ENCODE measurements around the gene CELA2A. TPM values are rescaled to one million over a fixed set of nuclear protein-coding genes. Genes with fewer than 3 reads are reported as not detected.

The CELA2A gene
- total and polyA plus RNA-seq, 11 donors, result 0.76 to 1.0 (median 0.84) TPM; not detected in 6

- H3K27me3 ChIP-seq, result no peaks in the 10 kb centered on the region
- H3K9me3 ChIP-seq, result no peaks in the 10 kb centered on the region
- peaks cover 0 to 5% (median 0%) of the 10 kb centered on the region in 12 donors for H3K4me1 ChIP-seq
- no peak for ATAC-seq
- no peak for DNase-seq
- WGBS, 4 donors, result 93 to 95% (median 93%) methylated on average over 6 of the region's 6 CpGs
- no peak overlapping the region for H3K27ac ChIP-seq
- no peak overlapping the region for H3K4me3 ChIP-seq
- intact Hi-C loops (cut with DNase I), result loop anchor here in 4 of 10 donors (10.0 kb wide), 2 partner anchors 282 to 312 kb away; partner anchors contain the start of gene TMEM51 (in 2 of the 4)
- no peaks in the 10 kb centered on the region for H3K36me3 ChIP-seq
- no peak for TF ChIP-seq POLR2A (IDR thresholded peaks at IDR 0.05)
- no peak for TF ChIP-seq CTCF (IDR thresholded peaks at IDR 0.05)
Measured at GRCh38 chr1:15436881-15437442, 19.6 kb upstream of the CELA2A start.

- intact Hi-C loops (cut with DNase I), result loop anchor here in 4 of 10 donors (10.0 kb wide), 2 partner anchors 285 to 315 kb away; partner anchors contain the start of gene TMEM51 (in 2 of the 4)
- 93 to 96% (median 95%) methylated on average over 14 of the region's 14 CpGs for WGBS, 4 donors
- Histone ChIP-seq H3K4me3 (no peak overlapping the region), H3K27me3 (no peaks in the 10 kb centered on the region), H3K9me3 (no peaks in the 10 kb centered on the region), H3K36me3 (no peaks in the 10 kb centered on the region), H3K4me1 (peaks cover 0 to 4% (median 0%) of the 10 kb centered on the region in 12 donors), H3K27ac (no peak overlapping the region)
- ATAC-seq, result no peak
- no peak for DNase-seq
- TF ChIP-seq POLR2A (IDR thresholded peaks at IDR 0.05) (no peak), CTCF (IDR thresholded peaks at IDR 0.05) (no peak)
Measured at GRCh38 chr1:15439325-15439724, 17.2 kb upstream of the CELA2A start.

DNA sequence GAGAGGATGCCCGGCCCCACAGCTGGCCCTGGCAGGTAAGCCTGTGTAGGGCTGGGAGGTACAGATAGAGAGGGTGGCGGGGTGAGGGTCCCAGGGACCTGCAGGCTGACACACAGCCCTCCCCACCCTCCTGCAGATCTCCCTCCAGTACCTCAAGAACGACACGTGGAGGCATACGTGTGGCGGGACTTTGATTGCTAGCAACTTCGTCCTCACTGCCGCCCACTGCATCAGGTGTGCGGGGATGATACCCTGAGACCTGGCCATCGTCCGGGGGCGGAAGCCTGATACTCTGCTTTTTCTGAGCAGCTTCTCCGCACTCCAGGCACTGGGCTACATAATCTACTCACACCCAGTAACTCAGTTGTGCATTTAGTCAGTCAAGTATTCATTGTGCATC lies 16.2 kb upstream of the CELA2A start:
- DNase-seq (peak in 1 of 5 donors; percentile 22), ATAC-seq (no peak)
- Histone ChIP-seq H3K9me3 (no peaks in the 10 kb centered on the region), H3K4me3 (no peak overlapping the region), H3K4me1 (no peaks in the 10 kb centered on the region), H3K27me3 (no peaks in the 10 kb centered on the region), H3K36me3 (no peaks in the 10 kb centered on the region), H3K27ac (no peak overlapping the region)
- 89 to 90% (median 89%) methylated on average over 11 to 13 of the region's 13 CpGs for WGBS, 4 donors
- intact Hi-C loops (cut with DNase I), result no loop called here
- TF ChIP-seq CTCF (IDR thresholded peaks at IDR 0.05) (no peak), POLR2A (IDR thresholded peaks at IDR 0.05) (no peak)

DNA sequence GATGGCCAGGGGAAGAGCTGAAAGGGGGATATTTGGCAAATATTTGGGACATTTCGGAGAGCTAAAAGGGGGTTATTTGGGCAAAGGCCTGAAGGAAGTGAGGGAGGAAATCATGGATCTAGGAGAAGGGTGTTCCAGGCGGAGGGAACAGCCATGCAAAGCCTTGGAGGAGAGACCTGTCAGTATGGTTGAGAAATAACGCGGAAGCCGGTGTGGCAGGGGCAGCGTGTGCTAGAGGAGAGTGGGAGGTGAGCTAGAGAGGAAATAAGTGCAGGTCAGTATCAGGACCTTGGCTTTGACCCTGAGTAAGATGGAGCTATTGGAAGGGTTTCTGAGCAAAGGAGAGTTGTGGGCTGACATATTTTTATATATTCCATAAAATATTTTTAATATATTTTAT lies 15.3 kb upstream of the CELA2A start:
- Histone ChIP-seq H3K27me3 (peaks cover 0 to 3% (median 0%) of the 10 kb centered on the region in 9 donors), H3K4me1 (no peaks in the 10 kb centered on the region), H3K36me3 (no peaks in the 10 kb centered on the region), H3K9me3 (no peaks in the 10 kb centered on the region), H3K27ac (no peak overlapping the region), H3K4me3 (no peak overlapping the region)
- ATAC-seq, result no peak
- TF ChIP-seq CTCF (IDR thresholded peaks at IDR 0.05), result no peak
- TF ChIP-seq POLR2A (IDR thresholded peaks at IDR 0.05), result no peak
- no peak for DNase-seq
- WGBS, 4 donors, result 79 to 90% (median 84%) methylated on average over 6 of the region's 6 CpGs
- intact Hi-C loops (cut with DNase I), result no loop called here

Data from heart left ventricle (tissue), 16 donors.